GM12878 (cell line): Measurements from ENCODE around the gene HNRNPA0. TPM values are rescaled to one million over a fixed set of nuclear protein-coding genes. Genes with fewer than 3 reads are reported as not detected.

Experiments
- ATAC-seq: fragments of 200-7000 bp; cut with Tn5 transposase; 3 replicates; pipeline ENCODE4 v1.9.1; 2020; ENCODE audit warnings: mild to moderate bottlenecking, moderate library complexity
- BruUV-seq: library from RNA; stranded (reverse); fragments of 400-500 nt; replicated peaks from 2 replicates; lab custom pipeline; 2021; lab: Mats Ljungman, UMichigan
- CTCF ChIA-PET: fragments of 300-600 bp; sonication (Branson Sonifier 250); formaldehyde crosslinking; extraction: SDS; loops from one replicate; lab custom pipeline; 2021; ENCODE audit warnings: inconsistent platforms; lab: Yijun Ruan, JAX
- POLR2A ChIA-PET: fragments of 350-600 bp; formaldehyde crosslinking; extraction: SDS; loops from one replicate; lab custom pipeline; 2021; ENCODE audit warnings: inconsistent platforms; lab: Charles Lee
- RAD21 ChIA-PET: fragments of 300-600 bp; sonication (Branson Sonifier 250); formaldehyde crosslinking; loops from one replicate; lab custom pipeline; 2023; ENCODE audit warnings: antibody characterized with exemption; ENCODE audit not compliant: unreplicated experiment; lab: Charles Lee
- SMC1A ChIA-PET: fragments of 300-600 bp; sonication (Branson Sonifier 250); formaldehyde crosslinking; loops from one replicate; lab custom pipeline; 2023; ENCODE audit not compliant: unreplicated experiment, uncharacterized antibody; lab: Charles Lee
- DNase-seq: peaks from one replicate; pipeline ENCODE4 v3.0.0-alpha.2; 2011; ENCODE audit warnings: low read depth, low spot score
- FAIRE-seq: peaks from 3 replicates; lab custom pipeline; 2011; peaks lifted over from hg19 to GRCh38; lab: Jason Lieb, UNC
- H2AFZ ChIP-seq: 2 replicates; pipeline ENCODE4 v1.6.0; 2011; ENCODE audit warnings: low read depth, low read length, control low read depth; ENCODE audit not compliant: control insufficient read depth
- H3K27ac ChIP-seq: 2 replicates; pipeline ENCODE4 v1.5.1; 2011; ENCODE audit warnings: control low read depth; ENCODE audit not compliant: control insufficient read depth, insufficient read depth
- H3K27me3 ChIP-seq, 2 experiments: replicated peaks in 1 of 2; 2 replicates each; pipeline versions ENCODE4 v1.6.0 to v1.6.1; 2011; ENCODE audit warnings: low read length in 1 of 2; ENCODE audit not compliant: control insufficient read depth in 2 of 2, insufficient read depth in 2 of 2
- H3K36me3 ChIP-seq, 2 experiments: 2 replicates each; pipeline ENCODE4 v1.5.1; 2011; ENCODE audit warnings: low read length in 1 of 2; ENCODE audit not compliant: control insufficient read depth in 2 of 2, insufficient read depth in 2 of 2
- H3K4me1 ChIP-seq: 2 replicates; pipeline ENCODE4 v1.6.1; 2011; ENCODE audit warnings: mild to moderate bottlenecking, low read length, moderate library complexity, mixed read lengths; ENCODE audit not compliant: control insufficient read depth, insufficient read depth
- H3K4me2 ChIP-seq: 2 replicates; pipeline ENCODE4 v1.6.0; 2011; ENCODE audit warnings: control low read depth; ENCODE audit not compliant: control insufficient read depth, insufficient read depth
- H3K4me3 ChIP-seq: fragments of 200-600 bp; sonication (generic); 2 replicates; pipeline ENCODE4 v1.5.1; 2016
- H3K79me2 ChIP-seq: 2 replicates; pipeline ENCODE4 v1.6.0; 2011; ENCODE audit warnings: low read length; ENCODE audit not compliant: control insufficient read depth, insufficient read depth
- H3K9ac ChIP-seq: 2 replicates; pipeline ENCODE4 v1.8.0; 2011; ENCODE audit warnings: low read length, control low read depth, mixed read lengths; ENCODE audit not compliant: control insufficient read depth, insufficient read depth
- H3K9me3 ChIP-seq: replicated peaks from 3 replicates; pipeline ENCODE4 v1.5.1; 2011; ENCODE audit warnings: mild to moderate bottlenecking, low read length; ENCODE audit not compliant: control insufficient read depth, insufficient read depth
- H4K20me1 ChIP-seq: 2 replicates; pipeline ENCODE4 v1.6.0; 2011; ENCODE audit not compliant: control insufficient read depth, insufficient read depth
- BACH1 ChIP-seq: fragments of 450-650 bp; IDR thresholded peaks from 2 replicates; pipeline ENCODE4 v1.6.1; 2017; ENCODE audit warnings: mild to moderate bottlenecking, borderline replicate concordance
- BCL11A ChIP-seq: IDR thresholded peaks from 2 replicates; pipeline ENCODE4 v1.6.1; 2011; ENCODE audit warnings: low read depth, low read length
- CBX3 ChIP-seq: fragments of 200-600 bp; sonication (generic); IDR thresholded peaks from 2 replicates; pipeline ENCODE4 v1.6.1; 2016; ENCODE audit warnings: low read depth, borderline replicate concordance
- CTCF ChIP-seq, 3 experiments: IDR thresholded peaks in 2 of 3; conservative IDR thresholded peaks in 1 of 3; 2 replicates each; pipeline ENCODE4 v1.5.1; 2011; ENCODE audit warnings: low read depth in 3 of 3, low read length in 3 of 3, mild to moderate bottlenecking in 3 of 3, control low read depth in 2 of 3, moderate library complexity in 2 of 3, inconsistent platforms in 1 of 3, mixed read lengths in 1 of 3; ENCODE audit not compliant: control insufficient read depth in 2 of 3, insufficient read depth in 1 of 3; ENCODE audit errors: extremely low read depth in 1 of 3
- IRF5 ChIP-seq: fragments of 450-650 bp; IDR thresholded peaks from 2 replicates; pipeline ENCODE4 v1.6.1; 2017; ENCODE audit warnings: borderline replicate concordance
- POLR2A ChIP-seq: IDR thresholded peaks from 2 replicates; pipeline ENCODE4 v1.6.1; 2011; ENCODE audit warnings: low read depth, mild to moderate bottlenecking, low read length
- RAD21 ChIP-seq: IDR thresholded peaks from 2 replicates; pipeline ENCODE4 v1.6.1; 2011; ENCODE audit warnings: mild to moderate bottlenecking, low read depth, low read length, moderate library complexity; ENCODE audit not compliant: insufficient read depth
- SPI1 ChIP-seq: IDR thresholded peaks from 2 replicates; pipeline ENCODE4 v1.6.1; 2011; ENCODE audit warnings: low read depth, mild to moderate bottlenecking, low read length, moderate library complexity, borderline replicate concordance; ENCODE audit not compliant: insufficient read depth
- ZNF207 ChIP-seq: fragments of 450-650 bp; IDR thresholded peaks from 2 replicates; pipeline ENCODE4 v1.6.1; 2014; ENCODE audit warnings: antibody characterized with exemption, mild to moderate bottlenecking, borderline replicate concordance
- ZNF622 ChIP-seq: fragments of 450-650 bp; IDR thresholded peaks from 2 replicates; pipeline ENCODE4 v1.6.1; 2017; ENCODE audit warnings: mild to moderate bottlenecking, inconsistent platforms
- WGBS: methylation state at CpG from one replicate; pipeline ENCODE4 v1.1.6; 2016; ENCODE audit warnings: low lambda C conversion rate; ENCODE audit not compliant: insufficient replicate concordance, insufficient coverage; ENCODE audit errors: missing lambda C conversion rate; 5-methylcytosine and 5-hydroxymethylcytosine counted together
- in situ Hi-C: fragments of 300-500 bp; cut with MboI; formaldehyde crosslinking; loops from 9 replicates; pipeline ENCODE4 v1.14.3; 2018; ENCODE audit warnings: mixed read lengths
- intact Hi-C: fragments of 100-400 bp; cut with micrococcal nuclease; formaldehyde crosslinking; loops from one replicate; pipeline ENCODE4 v1.14.2; 2022; ENCODE audit not compliant: unreplicated experiment
- polyA plus RNA-seq, 11 experiments: library from polyadenylated mRNA; depleted of rRNA in 4 of 11; unstranded in 6 of 11; stranded (reverse) in 5 of 11; fragments of >200 nt; fragmentation: Nextera tagmentation in 4 of 11; fragmentation: Illumina TruSeq in 1 of 11; extraction: Ambion mirVana in 4 of 11; extraction: Trizol in 1 of 11; gene quantifications; 1 replicate in 1 of 11; 2 replicates in 10 of 11; pipeline versions ENCODE4 v1.2.1 to v1.2.3, GENCODE V29; 2011 to 2016; ENCODE audit warnings: inconsistent platforms in 2 of 11, missing spikeins in 2 of 11, low read depth in 1 of 11
- total RNA-seq, 4 experiments: library from RNA; depleted of rRNA in 3 of 4; stranded (reverse); fragments of >200 nt in 3 of 4; fragmentation: Illumina TruSeq in 1 of 4; extraction: Trizol in 1 of 4; gene quantifications; 2 replicates each; pipeline versions ENCODE4 v1.2.1 to v1.2.3, GENCODE V29; 2013 to 2021
- TF ChIP-seq, protein P1 (sequence below): fragments of 450-650 bp; IDR thresholded peaks from 2 replicates; pipeline ENCODE4 v1.6.1; 2016; ENCODE audit warnings: mild to moderate bottlenecking
- TF ChIP-seq, protein P2 (sequence below): fragments of 450-650 bp; IDR thresholded peaks from 2 replicates; pipeline ENCODE4 v1.6.1; 2017; ENCODE audit warnings: low read depth, mild to moderate bottlenecking, moderate library complexity

HNRNPA0 gene
- total and polyA plus RNA-seq, 10 of the 15 experiments (the other 5 are each of a cell fraction or from before 2014, with no cell fraction given), result 6.3 to 45.0 (median 12.5) TPM

DNA sequence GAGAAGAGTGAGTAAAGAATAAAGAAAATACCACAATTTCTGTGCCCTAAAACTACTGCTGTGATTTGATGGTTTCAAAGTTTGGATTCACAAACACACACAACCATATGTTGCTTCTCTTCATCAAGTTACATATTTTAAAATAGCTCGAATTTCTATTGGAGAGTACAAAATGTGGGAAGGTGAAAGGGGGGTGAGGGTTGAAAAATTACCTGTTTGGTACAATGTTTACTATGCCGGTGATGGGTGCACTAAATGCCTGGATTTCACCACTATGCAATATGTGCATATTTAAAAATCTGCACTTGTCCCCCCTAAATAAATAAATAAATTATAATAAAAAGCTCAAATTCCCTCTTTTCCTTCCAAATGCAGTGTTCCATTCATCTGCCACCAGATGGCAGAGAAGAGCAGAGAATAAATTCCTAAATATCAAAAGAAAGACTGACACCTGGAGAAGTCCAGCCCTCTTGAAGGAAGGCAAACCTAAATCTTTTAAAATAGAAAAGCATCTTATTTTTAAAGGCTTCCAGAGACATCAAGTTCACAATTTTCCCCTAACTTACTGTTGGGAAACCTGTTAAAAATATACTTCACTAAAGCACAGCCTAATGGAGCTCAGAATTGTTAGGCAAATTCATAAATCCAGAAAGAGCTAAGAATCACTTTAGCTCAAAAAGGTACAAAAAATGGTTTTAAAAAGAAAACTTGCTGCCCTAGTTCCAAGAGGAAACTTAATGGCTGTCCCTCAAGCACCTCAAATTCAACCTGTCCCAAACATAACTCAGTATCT lies 24.8 kb upstream of the HNRNPA0 start:
- no peak for DNase-seq
- CTCF ChIA-PET, result interaction anchor here (0.5 to 7.1 kb wide), 89 partner anchors 9 to 457 kb away, joined by 3 to 111 read pairs (median 6); partner anchors contain the start of genes FAM13B, KLHL3 and PKD2L2
- SMC1A ChIA-PET, result interaction anchor here (0.6 to 4.5 kb wide), 72 partner anchors 9 to 453 kb away, joined by 3 to 46 read pairs (median 4); partner anchors contain the start of genes FAM13B, MYOT and PKD2L2
- no peak overlapping the region for H2AFZ ChIP-seq
- H3K36me3 ChIP-seq, result no peaks in the 10 kb centered on the region
- in situ Hi-C loops, result no loop called here
- H3K79me2 ChIP-seq, result no peaks in the 10 kb centered on the region
- no peaks in the 10 kb centered on the region for H4K20me1 ChIP-seq
- H3K4me2 ChIP-seq, result no peak overlapping the region
- RAD21 ChIA-PET, result interaction anchor here (0.7 to 3.6 kb wide), 40 partner anchors 8 to 361 kb away, joined by 3 to 47 read pairs (median 5); partner anchors contain the start of genes FAM13B, NME5 and PKD2L2
- ATAC-seq, result 0 out of 3 replicates have a peak, but pooled peaks have one; percentile 27
- POLR2A ChIA-PET, result interaction anchor here (0.8 to 1.5 kb wide), 4 partner anchors 40 to 290 kb away, joined by 3 to 4 read pairs (median 3); partner anchors contain the start of gene PKD2L2
- H3K27ac ChIP-seq, result no peak overlapping the region
- H3K27me3 ChIP-seq, result no peaks in the 10 kb centered on the region
- H3K4me1 ChIP-seq, result peaks cover 3% of the 10 kb centered on the region; the same call in 1 of the 2 replicates
- intact Hi-C loops, result loop anchor here (1.0 to 10.0 kb wide), 5 partner anchors 43 to 354 kb away; partner anchors contain the start of gene PKD2L2
- FAIRE-seq, result peak; percentile 72
- no peak overlapping the region for H3K4me3 ChIP-seq
- H3K9me3 ChIP-seq, result no peaks in the 10 kb centered on the region
- BruUV-seq, result no TSS peak
- no peak overlapping the region for H3K9ac ChIP-seq
- 34% methylated on average over 2 of the region's 2 CpGs for WGBS
- TF ChIP-seq, protein P1, sequence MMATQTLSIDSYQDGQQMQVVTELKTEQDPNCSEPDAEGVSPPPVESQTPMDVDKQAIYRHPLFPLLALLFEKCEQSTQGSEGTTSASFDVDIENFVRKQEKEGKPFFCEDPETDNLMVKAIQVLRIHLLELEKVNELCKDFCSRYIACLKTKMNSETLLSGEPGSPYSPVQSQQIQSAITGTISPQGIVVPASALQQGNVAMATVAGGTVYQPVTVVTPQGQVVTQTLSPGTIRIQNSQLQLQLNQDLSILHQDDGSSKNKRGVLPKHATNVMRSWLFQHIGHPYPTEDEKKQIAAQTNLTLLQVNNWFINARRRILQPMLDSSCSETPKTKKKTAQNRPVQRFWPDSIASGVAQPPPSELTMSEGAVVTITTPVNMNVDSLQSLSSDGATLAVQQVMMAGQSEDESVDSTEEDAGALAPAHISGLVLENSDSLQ, result peak; percentile 85
- TF ChIP-seq CBX3 (no peak), BCL11A (no peak), CTCF (IDR thresholded peaks at IDR 0.05 in 2 of 3, conservative IDR thresholded peaks at IDR 0.05 in 1 of 3; ENCODE audit: control insufficient read depth in 2 of 3, extremely low read depth in 1 of 3, insufficient read depth in 1 of 3, low read depth in 3 of 3, low read length in 3 of 3) (peak; percentile 63 to 65 (median 63)), RAD21 (peak; percentile 94), IRF5 (no peak), POLR2A (no peak), SPI1 (no peak), BACH1 (no peak), ZNF622 (no peak), ZNF207 (no peak)
- TF ChIP-seq, protein P2, sequence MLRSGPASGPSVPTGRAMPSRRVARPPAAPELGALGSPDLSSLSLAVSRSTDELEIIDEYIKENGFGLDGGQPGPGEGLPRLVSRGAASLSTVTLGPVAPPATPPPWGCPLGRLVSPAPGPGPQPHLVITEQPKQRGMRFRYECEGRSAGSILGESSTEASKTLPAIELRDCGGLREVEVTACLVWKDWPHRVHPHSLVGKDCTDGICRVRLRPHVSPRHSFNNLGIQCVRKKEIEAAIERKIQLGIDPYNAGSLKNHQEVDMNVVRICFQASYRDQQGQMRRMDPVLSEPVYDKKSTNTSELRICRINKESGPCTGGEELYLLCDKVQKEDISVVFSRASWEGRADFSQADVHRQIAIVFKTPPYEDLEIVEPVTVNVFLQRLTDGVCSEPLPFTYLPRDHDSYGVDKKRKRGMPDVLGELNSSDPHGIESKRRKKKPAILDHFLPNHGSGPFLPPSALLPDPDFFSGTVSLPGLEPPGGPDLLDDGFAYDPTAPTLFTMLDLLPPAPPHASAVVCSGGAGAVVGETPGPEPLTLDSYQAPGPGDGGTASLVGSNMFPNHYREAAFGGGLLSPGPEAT, result no peak
